ENCODE measurements around the gene HPS4. TPM values are rescaled to one million over a fixed set of nuclear protein-coding genes. Genes with fewer than 3 reads are reported as not detected.

Gene HPS4
- total RNA-seq, 1 experiment from 2014 or later, result 26.2 TPM

- intact Hi-C loops (cut with micrococcal nuclease; ENCODE audit: unreplicated experiment) (no loop called here), in situ Hi-C loops (cut with HindIII; ENCODE audit: low pct_unique_long_range_greater_than_20kb, low sequenced_read_pairs) (no loop called here)
- H3K4me1 ChIP-seq (ENCODE audit: control insufficient read depth, insufficient read depth, low read length), result no peaks in the 10 kb centered on the region
- no TSS peak for BruUV-seq (replicated peaks)
- no peak for TF ChIP-seq TCF7L2 (IDR thresholded peaks at IDR 0.05; ENCODE audit: low read depth, low read length)
- TF ChIP-seq SIN3A (IDR thresholded peaks at IDR 0.05; ENCODE audit: borderline replicate concordance, insufficient read depth, low read depth, low read length), result no peak
- TF ChIP-seq REST (IDR thresholded peaks at IDR 0.05; ENCODE audit: insufficient read depth in 1 of 2, low read depth in 2 of 2, low read length in 1 of 2), result no peak
- no peak for TF ChIP-seq POLR2AphosphoS5 (IDR thresholded peaks at IDR 0.05; ENCODE audit: low read depth, low read length)
- TF ChIP-seq, protein P1, sequence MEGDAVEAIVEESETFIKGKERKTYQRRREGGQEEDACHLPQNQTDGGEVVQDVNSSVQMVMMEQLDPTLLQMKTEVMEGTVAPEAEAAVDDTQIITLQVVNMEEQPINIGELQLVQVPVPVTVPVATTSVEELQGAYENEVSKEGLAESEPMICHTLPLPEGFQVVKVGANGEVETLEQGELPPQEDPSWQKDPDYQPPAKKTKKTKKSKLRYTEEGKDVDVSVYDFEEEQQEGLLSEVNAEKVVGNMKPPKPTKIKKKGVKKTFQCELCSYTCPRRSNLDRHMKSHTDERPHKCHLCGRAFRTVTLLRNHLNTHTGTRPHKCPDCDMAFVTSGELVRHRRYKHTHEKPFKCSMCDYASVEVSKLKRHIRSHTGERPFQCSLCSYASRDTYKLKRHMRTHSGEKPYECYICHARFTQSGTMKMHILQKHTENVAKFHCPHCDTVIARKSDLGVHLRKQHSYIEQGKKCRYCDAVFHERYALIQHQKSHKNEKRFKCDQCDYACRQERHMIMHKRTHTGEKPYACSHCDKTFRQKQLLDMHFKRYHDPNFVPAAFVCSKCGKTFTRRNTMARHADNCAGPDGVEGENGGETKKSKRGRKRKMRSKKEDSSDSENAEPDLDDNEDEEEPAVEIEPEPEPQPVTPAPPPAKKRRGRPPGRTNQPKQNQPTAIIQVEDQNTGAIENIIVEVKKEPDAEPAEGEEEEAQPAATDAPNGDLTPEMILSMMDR (IDR thresholded peaks at IDR 0.05), result no peak
- no peak overlapping the region for H3K4me3 ChIP-seq (ENCODE audit: low read depth in 2 of 2, low read length in 2 of 2)
- no peaks in the 10 kb centered on the region for H3K9me3 ChIP-seq (ENCODE audit: control insufficient read depth, insufficient read depth, low read depth, low read length)
- DNase-seq (ENCODE audit: low read depth, low spot score) (no peak), ATAC-seq (no peak)
- H3K27ac ChIP-seq (ENCODE audit: low read length), result no peak overlapping the region
- peaks cover 6% of the 10 kb centered on the region for H3K27me3 ChIP-seq (ENCODE audit: control insufficient read depth, insufficient read depth, low read length)
- no peaks in the 10 kb centered on the region for H3K36me3 ChIP-seq (ENCODE audit: control insufficient read depth, insufficient read depth, low read length)
- CTCF ChIA-PET, result no interaction called here
- POLR2A ChIA-PET, result no interaction called here
Observed at GRCh38 chr22:26433805-26434204, 49.8 kb downstream of the HPS4 start.

DNA sequence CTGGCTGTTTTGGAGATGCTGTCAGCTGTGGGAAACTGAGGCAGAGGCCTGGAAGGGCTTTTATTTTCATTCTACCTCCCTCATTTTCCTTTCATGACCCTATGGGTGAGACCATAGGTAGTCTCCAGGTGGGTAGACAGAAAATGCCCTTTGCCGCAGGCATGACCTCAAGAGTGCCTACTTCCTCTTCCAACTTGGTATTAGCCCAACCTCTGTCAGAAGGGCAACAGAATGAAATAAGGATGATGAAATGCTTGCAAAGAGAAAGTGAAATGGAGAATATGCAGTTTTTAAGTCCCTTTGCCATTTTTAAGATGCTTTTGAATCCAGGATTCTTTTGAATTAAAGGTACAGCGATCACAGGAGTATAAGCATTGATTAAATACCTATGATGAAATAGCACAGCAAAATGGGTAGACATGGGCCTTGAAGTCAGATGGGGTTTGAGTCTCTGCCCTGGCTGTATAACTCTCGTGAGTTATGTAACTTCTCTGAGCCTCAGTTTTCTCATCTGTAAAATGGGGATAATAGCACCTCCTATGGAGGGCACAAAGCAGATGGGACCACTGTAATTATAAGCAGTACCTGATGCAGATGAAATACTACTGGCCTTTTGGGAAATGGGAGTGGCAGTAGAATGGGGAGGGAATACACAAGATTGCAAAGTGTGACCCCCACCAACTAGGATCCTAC is 50.8 kb downstream of the HPS4 start:
- TF ChIP-seq, protein P1 (IDR thresholded peaks at IDR 0.05), result no peak
- TF ChIP-seq SIN3A (IDR thresholded peaks at IDR 0.05; ENCODE audit: borderline replicate concordance, insufficient read depth, low read depth, low read length) (no peak), REST (IDR thresholded peaks at IDR 0.05; ENCODE audit: insufficient read depth in 1 of 2, low read depth in 2 of 2, low read length in 1 of 2) (no peak), POLR2AphosphoS5 (IDR thresholded peaks at IDR 0.05; ENCODE audit: low read depth, low read length) (no peak), TCF7L2 (IDR thresholded peaks at IDR 0.05; ENCODE audit: low read depth, low read length) (no peak)
- intact Hi-C loops (cut with micrococcal nuclease; ENCODE audit: unreplicated experiment), result no loop called here
- BruUV-seq (replicated peaks), result no TSS peak

More for the DNA sequence above, 50.8 kb downstream of the HPS4 start:
- Histone ChIP-seq H3K4me3 (ENCODE audit: low read depth in 2 of 2, low read length in 2 of 2) (no peak overlapping the region), H3K4me1 (ENCODE audit: control insufficient read depth, insufficient read depth, low read length) (no peaks in the 10 kb centered on the region), H3K36me3 (ENCODE audit: control insufficient read depth, insufficient read depth, low read length) (no peaks in the 10 kb centered on the region), H3K9me3 (ENCODE audit: control insufficient read depth, insufficient read depth, low read depth, low read length) (no peaks in the 10 kb centered on the region), H3K27ac (ENCODE audit: low read length) (no peak overlapping the region), H3K27me3 (ENCODE audit: control insufficient read depth, insufficient read depth, low read length) (peaks cover 6% of the 10 kb centered on the region)
- DNase-seq (ENCODE audit: low read depth, low spot score) (no peak), ATAC-seq (no peak)
- ChIA-PET POLR2A (no interaction called here), CTCF (no interaction called here)
- in situ Hi-C loops (cut with HindIII; ENCODE audit: low pct_unique_long_range_greater_than_20kb, low sequenced_read_pairs), result no loop called here

All from Panc1 (cell line).